ENCODE measurements around the gene HSF5. TPM values are rescaled to one million over a fixed set of nuclear protein-coding genes. Genes with fewer than 3 reads are reported as not detected.

HSF5 gene
- total and polyA plus RNA-seq, 2 of the 13 experiments (the other 11 are each of a cell fraction or from before 2014, with no cell fraction given): not detected

- peak; percentile 76; the same call in 1 of the 2 replicates for TF ChIP-seq ZNF780A (CRISPR knock-in tag; IDR thresholded peaks at IDR 0.05)
- peak; percentile 53; the same call in 1 of the 2 replicates for TF ChIP-seq ZHX2 (IDR thresholded peaks at IDR 0.05; ENCODE audit: low read depth)
- 0 out of 2 replicates have a peak, but pooled peaks have one; percentile 71 for TF ChIP-seq ZHX2 (CRISPR knock-in tag; IDR thresholded peaks at IDR 0.05; ENCODE audit: borderline replicate concordance)
- TF ChIP-seq, protein P1, sequence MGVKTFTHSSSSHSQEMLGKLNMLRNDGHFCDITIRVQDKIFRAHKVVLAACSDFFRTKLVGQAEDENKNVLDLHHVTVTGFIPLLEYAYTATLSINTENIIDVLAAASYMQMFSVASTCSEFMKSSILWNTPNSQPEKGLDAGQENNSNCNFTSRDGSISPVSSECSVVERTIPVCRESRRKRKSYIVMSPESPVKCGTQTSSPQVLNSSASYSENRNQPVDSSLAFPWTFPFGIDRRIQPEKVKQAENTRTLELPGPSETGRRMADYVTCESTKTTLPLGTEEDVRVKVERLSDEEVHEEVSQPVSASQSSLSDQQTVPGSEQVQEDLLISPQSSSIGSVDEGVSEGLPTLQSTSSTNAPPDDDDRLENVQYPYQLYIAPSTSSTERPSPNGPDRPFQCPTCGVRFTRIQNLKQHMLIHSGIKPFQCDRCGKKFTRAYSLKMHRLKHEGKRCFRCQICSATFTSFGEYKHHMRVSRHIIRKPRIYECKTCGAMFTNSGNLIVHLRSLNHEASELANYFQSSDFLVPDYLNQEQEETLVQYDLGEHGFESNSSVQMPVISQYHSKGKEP (CRISPR knock-in tag; IDR thresholded peaks at IDR 0.05): no peak
- peak; percentile 89; the same call in 1 of the 2 replicates for TF ChIP-seq SMAD1 (CRISPR knock-in tag; IDR thresholded peaks at IDR 0.05; ENCODE audit: borderline replicate concordance, low read depth)
- no peak; the same call in 1 of the 2 replicates for TF ChIP-seq ZNF816 (CRISPR knock-in tag; IDR thresholded peaks at IDR 0.05; ENCODE audit: borderline replicate concordance)
- TF ChIP-seq RNF219 (CRISPR knock-in tag; IDR thresholded peaks at IDR 0.05): no peak
- TF ChIP-seq TBL1XR1 (IDR thresholded peaks at IDR 0.05; ENCODE audit: borderline replicate concordance, low read length, partially characterized antibody): peak; percentile 80
- no peak for TF ChIP-seq DDIT3 (CRISPR knock-in tag; IDR thresholded peaks at IDR 0.05)
- TF ChIP-seq TP53 (CRISPR knock-in tag; conservative IDR thresholded peaks at IDR 0.05): peak; percentile 60; the same call in 1 of the 2 replicates
- TF ChIP-seq AHR (CRISPR knock-in tag; IDR thresholded peaks at IDR 0.05): peak; percentile 86; the same call in 1 of the 2 replicates
- TF ChIP-seq SNAPC5 (CRISPR knock-in tag; IDR thresholded peaks at IDR 0.05; ENCODE audit: borderline replicate concordance): peak; percentile 74
- peak; percentile 18; the same call in 1 of the 2 replicates for TF ChIP-seq JDP2 (CRISPR knock-in tag; IDR thresholded peaks at IDR 0.05; ENCODE audit: borderline replicate concordance)
- TF ChIP-seq MYNN (CRISPR knock-in tag; IDR thresholded peaks at IDR 0.05; ENCODE audit: low read depth): peak; percentile 68; the same call in 1 of the 2 replicates
- TF ChIP-seq TCF7L2 (IDR thresholded peaks at IDR 0.05; ENCODE audit: low read depth, low read length): no peak
- peak; percentile 44 for TF ChIP-seq PHF5A (CRISPR knock-in tag; IDR thresholded peaks at IDR 0.05; ENCODE audit: low read depth, unreplicated experiment)
Measured at GRCh38 chr17:58417300-58418092, 70.7 kb downstream of the HSF5 start, which contains the start of gene RNF43 (continued).

All from HepG2 (cell line).